ENCODE measurements around the gene TCF20.

The TCF20 gene

GRCh38 chr22:42270510-42271190 lies at the start of gene TCF20:
TSS of gene TCF20 (minus strand) at chr22:42270653. CDS start at chr22:42215305, 55,348 bp downstream.
- TF ChIP-seq CTCF (IDR thresholded peaks at IDR 0.05; ENCODE audit: low read depth, low read length), result no peak
- DNase-seq (ENCODE audit: low read depth, low spot score), result peak; percentile 59
- in situ Hi-C loops (cut with HindIII; ENCODE audit: low sequenced_read_pairs), result no loop called here
- H3K4me3 ChIP-seq (ENCODE audit: low read depth, low read length), result peak within 1 kb of the TSS; percentile 73

GRCh38 chr22:42319386-42319785 lies 48.9 kb upstream of the TCF20 start:
- no peak for TF ChIP-seq CTCF (IDR thresholded peaks at IDR 0.05; ENCODE audit: low read depth, low read length)
- in situ Hi-C loops (cut with HindIII; ENCODE audit: low sequenced_read_pairs), result no loop called here
- no peak overlapping the region for H3K4me3 ChIP-seq (ENCODE audit: low read depth, low read length)

GRCh38 chr22:42318967-42319366 lies 48.5 kb upstream of the TCF20 start:
- DNase-seq (ENCODE audit: low read depth, low spot score), result no peak
- no peak overlapping the region for H3K4me3 ChIP-seq (ENCODE audit: low read depth, low read length)
- TF ChIP-seq CTCF (IDR thresholded peaks at IDR 0.05; ENCODE audit: low read depth, low read length), result no peak
- in situ Hi-C loops (cut with HindIII; ENCODE audit: low sequenced_read_pairs), result no loop called here

More at GRCh38 chr22:42319386-42319785, 48.9 kb upstream of the TCF20 start:
- DNase-seq (ENCODE audit: low read depth, low spot score), result no peak

GRCh38 chr22:42317691-42318547 lies 47.5 kb upstream of the TCF20 start:
- in situ Hi-C loops (cut with HindIII; ENCODE audit: low sequenced_read_pairs), result no loop called here
- no peak for DNase-seq (ENCODE audit: low read depth, low spot score)
- no peak for TF ChIP-seq CTCF (IDR thresholded peaks at IDR 0.05; ENCODE audit: low read depth, low read length)
- no peak overlapping the region for H3K4me3 ChIP-seq (ENCODE audit: low read depth, low read length)

- no peak for TF ChIP-seq CTCF (IDR thresholded peaks at IDR 0.05; ENCODE audit: low read depth, low read length)
- peak; percentile 46 for DNase-seq (ENCODE audit: low read depth, low spot score)
- H3K4me3 ChIP-seq (ENCODE audit: low read depth, low read length), result no peak overlapping the region
- in situ Hi-C loops (cut with HindIII; ENCODE audit: low sequenced_read_pairs), result no loop called here
Observed at GRCh38 chr22:42317008-42317407, 46.6 kb upstream of the TCF20 start.

- no peak for DNase-seq (ENCODE audit: low read depth, low spot score)
- no peak overlapping the region for H3K4me3 ChIP-seq (ENCODE audit: low read depth, low read length)
- in situ Hi-C loops (cut with HindIII; ENCODE audit: low sequenced_read_pairs), result no loop called here
- no peak for TF ChIP-seq CTCF (IDR thresholded peaks at IDR 0.05; ENCODE audit: low read depth, low read length)
Observed at GRCh38 chr22:42315392-42315756, 44.9 kb upstream of the TCF20 start.
